Stimulated activated CD4-positive, alpha-beta T cell treated with anti-CD3 and anti-CD28 coated beads, Interleukin-4, amount 100 ng/mL, for 1 hour (primary cell): Measurements from ENCODE around the gene C13orf46.

Experiments used
- DNase-seq: peaks from one replicate; pipeline ENCODE4 v3.0.0-alpha.2; 2020

C13orf46 gene

GRCh38 chr13:114009590-114010400 is 35.9 kb upstream of the C13orf46 start:
- DNase-seq = no peak

- no peak for DNase-seq
These were observed 35.2 kb upstream of the C13orf46 start for GRCh38 chr13:114008964-114009589.

DNA sequence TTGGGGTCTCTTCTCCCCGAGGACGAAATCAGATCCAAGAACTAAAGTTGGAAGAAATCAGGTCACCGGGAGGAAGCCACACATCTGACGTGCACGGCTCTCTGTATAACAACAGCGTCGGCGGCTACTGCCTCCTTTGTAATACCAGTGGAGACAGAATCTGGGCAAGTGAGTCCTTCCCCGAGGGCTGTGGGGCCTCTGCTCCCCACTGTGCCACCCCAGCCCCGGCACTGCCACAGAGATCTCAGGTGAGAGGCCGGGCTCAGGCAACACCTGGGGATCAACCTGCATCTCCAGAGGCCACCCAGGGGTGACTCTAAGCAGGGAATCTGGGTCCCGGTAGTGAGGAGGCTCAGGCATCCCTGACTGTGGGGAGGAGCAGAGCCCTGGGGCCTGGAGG is 33.7 kb upstream of the C13orf46 start:
- DNase-seq = no peak

DNA sequence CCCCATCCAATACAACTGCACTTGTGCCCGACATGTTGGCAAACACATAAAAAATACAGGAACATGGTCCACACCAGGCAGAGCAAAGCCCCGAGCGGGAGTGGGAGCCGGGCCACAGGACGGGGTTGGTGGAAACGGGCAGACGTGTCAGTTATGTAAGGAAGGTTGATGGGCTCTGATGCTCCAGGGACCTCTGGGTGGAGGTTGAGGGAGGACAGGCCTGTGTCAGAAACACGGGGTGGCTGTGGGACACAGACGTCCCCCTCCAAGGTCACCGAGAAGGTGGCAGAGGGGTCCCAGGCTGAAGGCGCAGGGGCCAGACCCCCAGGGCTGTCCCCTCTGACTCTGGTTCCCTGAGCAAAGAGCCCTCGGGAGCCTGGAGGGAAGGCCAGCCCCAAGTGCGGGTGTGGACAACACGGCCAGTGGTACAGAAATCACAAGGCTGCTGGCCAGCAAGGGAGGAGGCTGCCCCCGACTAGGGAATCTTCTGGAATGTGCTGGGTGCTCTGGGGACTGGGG is 31.4 kb upstream of the C13orf46 start:
- DNase-seq = no peak

DNA sequence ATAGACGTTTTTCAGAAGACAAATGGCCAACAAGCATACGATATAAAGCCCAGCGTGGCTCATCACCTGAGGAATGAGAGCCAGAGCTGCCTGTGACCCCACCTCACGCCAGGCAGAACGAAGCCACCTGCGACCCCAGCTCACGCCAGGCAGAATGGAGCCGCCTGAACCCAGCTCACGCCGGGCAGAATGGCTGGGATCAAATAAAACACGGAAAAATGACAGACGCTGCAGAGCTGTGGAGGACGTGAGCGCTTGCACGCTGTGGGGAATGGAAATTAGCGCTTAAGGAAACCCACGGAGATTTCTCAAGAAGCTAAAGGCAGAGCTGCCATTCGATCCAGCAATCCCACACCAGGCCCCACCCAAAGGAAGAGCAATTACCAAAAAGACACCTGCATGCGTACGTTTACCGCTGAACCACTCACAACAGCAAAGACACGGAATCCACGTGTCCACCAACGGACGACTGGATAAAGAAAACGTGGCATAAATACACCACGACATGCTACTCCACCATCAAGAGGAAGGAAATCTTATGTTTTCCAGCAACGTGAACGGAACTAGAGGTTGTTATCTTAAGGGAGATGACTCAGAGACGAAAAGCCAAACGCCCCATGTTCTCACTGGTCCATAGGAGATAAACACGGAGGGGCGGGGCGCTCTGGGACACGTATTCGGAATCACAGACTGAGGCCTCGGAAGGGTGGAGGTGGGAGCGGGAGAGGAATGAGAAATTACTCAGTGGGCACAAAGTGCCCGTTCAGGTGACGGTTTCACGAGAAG is 30.7 kb upstream of the C13orf46 start:
- no peak for DNase-seq

DNA sequence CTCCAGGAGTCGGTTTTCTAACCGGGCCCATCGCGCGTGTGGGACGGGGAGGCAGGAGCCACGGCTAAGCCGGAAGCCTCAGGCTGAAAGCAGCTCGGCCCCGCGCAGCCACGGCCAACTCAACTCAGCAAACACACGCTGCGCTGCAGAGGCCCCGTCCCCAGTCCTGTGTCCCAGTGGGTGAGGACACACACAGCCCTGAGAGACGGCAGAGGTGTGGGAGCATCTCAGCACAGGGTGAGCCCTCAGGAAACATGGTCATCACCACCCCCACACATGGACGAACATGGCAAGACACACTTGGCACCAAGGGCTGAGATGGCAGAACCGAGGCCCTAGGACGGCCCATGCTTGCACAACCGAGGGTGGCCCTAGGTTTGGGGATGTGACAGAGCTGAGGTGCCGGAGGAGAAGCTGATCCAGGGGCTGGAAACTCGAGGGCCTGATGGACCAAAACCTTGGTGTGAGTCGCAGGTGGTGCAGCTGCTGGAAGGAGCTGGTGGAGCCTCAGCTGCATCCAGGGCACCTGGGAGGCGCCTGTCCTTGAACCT is 29.0 kb upstream of the C13orf46 start:
- DNase-seq = no peak

GRCh38 chr13:114002009-114002544 is 28.2 kb upstream of the C13orf46 start:
- DNase-seq = no peak

DNA sequence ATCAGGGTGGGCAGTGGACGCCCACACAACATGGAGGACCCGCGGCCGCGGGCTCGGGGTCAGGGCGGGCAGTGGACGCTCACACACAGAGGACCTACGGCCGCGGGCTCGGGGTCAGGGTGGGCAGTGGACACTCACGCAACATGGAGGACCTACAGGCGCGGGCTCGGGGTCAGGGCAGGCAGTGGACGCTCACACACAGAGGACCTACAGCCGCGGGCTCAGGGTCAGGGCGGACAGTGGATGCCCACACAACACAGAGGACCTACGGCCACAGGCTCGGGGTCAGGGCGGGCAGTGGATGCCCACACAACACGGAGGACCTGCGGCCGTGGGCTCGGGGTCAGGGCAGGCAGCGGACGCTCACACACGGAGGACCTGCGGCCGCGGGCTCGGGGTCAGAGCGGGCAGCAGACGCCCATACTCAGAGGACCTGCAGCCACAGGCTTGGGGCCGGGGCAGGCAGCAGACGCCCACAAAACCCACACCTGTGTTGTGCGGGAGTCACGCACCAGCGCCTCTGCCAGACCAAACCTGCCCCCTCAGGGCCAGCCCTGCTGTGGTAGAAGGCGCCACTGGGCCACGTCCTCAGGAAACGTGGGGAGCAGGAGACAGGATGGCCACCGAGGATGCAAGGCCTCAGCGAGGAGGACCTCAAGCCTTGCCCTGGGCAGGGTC is 27.6 kb upstream of the C13orf46 start:
- DNase-seq = no peak

DNA sequence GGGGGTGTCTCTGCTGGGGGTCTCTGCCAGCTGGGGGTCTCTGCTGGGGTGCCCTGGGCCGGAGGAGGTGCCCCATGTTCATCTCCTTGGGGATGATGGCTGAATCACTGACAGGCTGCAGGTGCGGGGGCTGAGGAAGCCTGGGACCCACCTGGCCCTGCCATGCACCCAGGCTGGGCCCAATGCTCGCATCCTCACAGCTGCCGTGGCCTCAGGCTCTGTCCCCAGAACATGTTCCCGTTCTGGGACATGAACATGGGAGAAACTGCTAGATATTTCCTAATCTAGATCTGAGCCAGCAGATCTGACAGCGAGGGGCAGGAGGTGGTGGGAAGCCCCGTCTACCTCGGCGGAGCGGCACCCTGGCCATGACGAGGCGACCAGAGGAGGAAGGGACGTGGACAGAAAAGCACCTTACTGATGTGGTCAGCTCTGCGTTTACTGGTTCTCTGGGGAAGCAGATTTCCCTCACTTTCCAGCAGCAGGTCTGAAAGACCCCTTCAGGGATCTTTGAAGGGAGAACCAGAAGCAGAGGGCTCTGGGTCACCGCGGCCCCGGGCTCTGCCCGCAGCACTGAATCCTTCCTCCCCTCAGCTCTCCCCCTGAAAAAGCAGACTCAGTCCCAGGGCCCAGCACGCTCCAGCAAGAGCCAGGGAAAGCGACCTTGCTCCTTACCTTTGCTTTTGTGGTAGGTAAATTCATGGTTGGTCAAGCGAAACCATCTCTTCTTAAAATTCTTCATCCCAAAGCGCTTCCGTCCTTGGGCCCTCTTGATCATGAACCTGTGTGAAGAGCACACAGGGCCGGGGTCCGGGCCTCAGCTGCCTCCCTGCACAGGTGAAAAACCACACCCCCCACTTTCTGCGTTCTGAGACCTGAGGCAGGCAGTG is 26.5 kb upstream of the C13orf46 start:
- no peak for DNase-seq

DNA sequence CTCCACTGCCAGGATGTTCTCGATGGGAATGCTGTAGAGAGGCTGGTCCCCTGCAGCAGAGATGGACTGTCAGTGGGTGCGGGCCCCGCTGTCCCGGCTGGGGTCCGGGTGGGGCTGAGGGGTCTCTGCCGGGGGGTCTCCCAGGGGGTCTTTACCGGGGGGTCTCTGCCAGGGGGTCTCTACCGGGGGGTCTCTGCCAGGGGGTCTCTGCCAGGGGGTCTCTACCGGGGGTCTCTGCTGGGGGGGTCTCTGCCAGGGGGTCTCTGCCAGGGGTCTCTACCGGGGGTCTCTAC is 25.7 kb upstream of the C13orf46 start:
- DNase-seq = no peak

DNA sequence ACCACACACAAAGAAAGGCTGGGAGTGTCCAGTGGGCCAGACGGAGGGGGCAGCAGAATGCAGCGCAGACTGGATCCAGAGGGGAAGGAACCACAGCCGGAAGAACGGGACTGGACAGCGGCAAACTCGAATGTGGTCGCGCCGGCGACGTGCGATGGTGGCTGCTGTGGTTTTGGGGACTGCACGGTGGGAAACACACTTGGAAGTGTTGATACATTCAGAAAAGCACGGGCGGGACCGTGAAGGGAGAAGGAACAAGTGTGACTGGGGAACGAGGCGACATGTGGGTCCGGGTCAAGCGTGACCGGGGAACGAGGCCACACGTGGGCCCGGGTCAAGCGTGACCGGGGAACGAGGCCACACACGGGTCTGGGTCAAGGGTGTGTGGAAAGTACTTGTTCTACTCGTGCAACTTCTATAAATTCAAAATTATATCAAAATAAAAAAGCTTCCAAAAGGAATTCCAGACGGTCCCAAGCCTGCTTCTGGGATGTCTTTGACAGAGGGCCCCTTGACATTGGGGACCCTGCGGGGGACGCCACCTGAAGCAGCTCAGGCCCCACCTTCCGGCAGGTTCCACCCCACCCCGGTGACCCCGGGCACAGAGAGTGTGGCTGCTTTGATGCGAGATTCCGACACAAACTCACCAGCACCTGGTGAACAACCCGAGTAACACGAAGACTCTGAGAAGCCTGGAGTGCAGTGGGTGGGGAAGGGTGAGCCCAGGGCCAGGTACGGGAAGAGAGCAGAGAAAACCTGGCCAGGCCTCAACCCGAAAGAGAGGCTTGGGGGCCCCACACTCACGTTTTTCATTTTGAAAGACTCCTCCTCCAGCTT is 25.1 kb upstream of the C13orf46 start:
- no peak for DNase-seq

DNA sequence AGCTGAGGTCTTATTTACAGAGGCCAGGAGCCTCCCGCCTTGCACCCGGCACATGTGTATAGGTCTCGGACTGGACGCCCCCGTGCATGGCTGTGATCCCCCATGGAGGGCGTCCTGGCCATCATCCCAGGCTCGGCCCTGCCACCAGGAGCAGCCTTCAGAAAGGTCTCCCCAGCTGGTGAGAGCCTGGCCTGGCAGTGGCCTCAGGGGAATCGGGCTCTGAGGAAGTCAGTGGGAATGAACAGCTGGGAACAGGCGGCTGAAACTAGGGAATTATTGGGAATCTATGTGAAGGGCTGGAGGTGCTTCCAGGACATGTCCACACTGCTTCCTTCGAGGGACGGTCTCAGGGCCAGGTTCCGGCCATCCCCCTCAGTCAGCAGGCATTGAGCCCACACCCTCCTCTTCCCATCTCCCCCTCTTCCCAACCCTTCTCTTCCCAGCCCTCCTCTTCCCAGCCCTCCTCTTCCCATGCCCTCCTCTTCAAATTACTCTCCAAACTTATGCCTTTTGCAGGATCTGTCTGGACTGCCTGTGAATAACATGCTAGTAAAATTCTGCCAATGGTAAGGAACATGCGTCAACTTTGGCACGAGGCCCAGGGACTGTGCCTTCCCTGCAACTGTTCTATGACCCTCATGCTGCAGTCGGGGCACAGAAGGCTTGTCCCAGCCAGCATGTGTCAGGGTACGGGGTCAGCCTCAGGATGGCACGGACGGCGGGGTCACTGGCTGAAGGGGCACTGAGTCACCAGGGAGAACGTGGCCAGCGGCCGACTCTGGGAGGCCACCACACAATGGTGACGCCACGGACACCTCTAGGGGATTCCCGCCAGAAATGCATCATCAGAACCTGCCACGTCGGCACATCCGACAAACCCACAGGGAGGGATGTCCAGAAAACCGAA is 24.2 kb upstream of the C13orf46 start:
- DNase-seq = no peak

- DNase-seq = no peak
These were observed 23.3 kb upstream of the C13orf46 start for GRCh38 chr13:113996912-113997745.

DNA sequence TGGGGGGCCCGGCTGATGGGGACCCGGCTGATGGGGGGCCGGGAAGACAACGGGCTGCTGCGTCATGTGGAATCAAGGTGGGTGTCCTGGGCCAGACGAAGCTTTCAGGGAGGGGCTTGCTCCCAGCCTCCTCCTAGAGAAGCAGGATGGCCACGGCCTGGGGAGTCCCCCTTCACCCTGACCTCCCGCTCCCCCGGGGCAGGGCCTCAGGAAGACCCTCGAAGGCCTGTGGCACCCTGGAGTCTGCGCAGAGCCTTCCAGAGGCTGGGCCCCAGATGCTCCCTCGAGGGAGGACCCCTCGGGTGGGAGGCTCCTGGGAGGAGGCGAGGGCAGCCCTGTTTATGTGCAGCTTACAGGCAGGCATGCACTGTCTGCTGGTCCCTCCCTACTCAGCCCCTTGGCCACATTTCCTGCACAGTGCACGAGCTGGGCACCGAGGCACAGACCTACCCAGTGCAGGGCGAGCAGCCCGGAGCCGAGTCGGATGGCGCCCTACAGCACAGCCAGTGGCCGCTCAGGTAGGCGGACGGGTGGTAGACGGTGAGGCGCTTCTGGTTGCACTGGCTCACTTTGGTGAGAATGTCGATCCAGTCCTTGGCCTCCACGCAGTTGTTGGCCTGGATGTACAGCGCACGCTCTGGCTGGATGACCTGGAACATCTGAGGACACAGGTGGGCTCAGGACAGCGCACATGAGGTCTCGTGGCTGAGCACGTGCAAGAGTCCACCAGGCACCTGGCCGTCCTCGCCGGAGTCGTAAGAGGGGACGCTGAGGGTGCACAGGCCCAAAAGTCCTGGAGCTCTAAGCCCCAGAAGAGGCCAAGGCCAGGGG is 22.4 kb upstream of the C13orf46 start:
- no peak for DNase-seq

DNA sequence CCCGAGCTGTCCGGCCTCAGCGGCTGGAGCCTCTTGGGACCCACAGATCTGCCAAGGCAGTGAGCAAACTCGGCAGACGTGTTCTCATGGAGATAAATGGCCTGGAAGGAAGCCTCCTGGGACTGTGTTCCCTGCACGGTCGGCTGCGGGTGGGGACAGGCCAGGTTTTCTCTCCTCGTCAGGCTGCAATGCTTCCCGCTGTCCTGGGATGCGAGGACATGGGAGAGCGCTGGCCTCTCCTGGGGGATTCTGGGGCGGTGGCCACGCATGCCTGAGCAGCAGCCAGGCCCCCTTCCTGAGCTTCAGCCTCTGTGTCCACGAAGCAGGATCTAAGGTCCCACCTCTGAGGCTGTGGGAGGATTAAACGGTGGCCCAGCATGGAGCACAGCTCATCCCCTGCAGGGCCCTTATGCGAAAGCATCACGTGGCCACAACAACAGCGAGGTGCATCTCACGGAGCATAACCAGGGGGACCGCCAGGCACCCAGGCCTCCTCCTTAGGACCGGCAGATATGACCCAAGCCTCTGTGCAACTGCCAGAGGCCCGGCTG is 21.2 kb upstream of the C13orf46 start:
- no peak for DNase-seq

GRCh38 chr13:113992276-113993005 is 18.6 kb upstream of the C13orf46 start:
- DNase-seq = no peak
